A549 (cell line): ENCODE results near the gene TPCN2. TPM values are rescaled to one million over a fixed set of nuclear protein-coding genes. Genes with fewer than 3 reads are reported as not detected.

Experiments used
- ATAC-seq, 2 experiments: fragments of 200-7000 bp in 1 of 2; fragments of >200 bp in 1 of 2; cut with Nextera tagmentation in 1 of 2; cut with Tn5 transposase in 1 of 2; 3 replicates each; pipeline versions ENCODE4 v1.8.0 to v1.9.1; 2018 to 2020; ENCODE audit warnings: mild to moderate bottlenecking in 1 of 2, moderate library complexity in 1 of 2
- CTCF ChIA-PET: fragments of 300-600 bp; sonication (Branson Sonifier 250); formaldehyde crosslinking; extraction: SDS; loops from one replicate; lab custom pipeline; 2021; ENCODE audit warnings: antibody characterized with exemption, inconsistent platforms; lab: Yijun Ruan, JAX
- POLR2A ChIA-PET: fragments of 350-600 bp; formaldehyde crosslinking; extraction: SDS; loops from one replicate; lab custom pipeline; 2021; ENCODE audit warnings: antibody characterized with exemption, inconsistent platforms; lab: Yijun Ruan, JAX
- DNase-seq, 2 experiments: peaks; one replicate each; pipeline versions ENCODE4 v3.0.0 to v3.0.0-alpha.2; 2011 to 2016; ENCODE audit warnings: low read depth in 1 of 2, low spot score in 1 of 2
- FAIRE-seq: peaks from 2 replicates; lab custom pipeline; 2011; peaks lifted over from hg19 to GRCh38; lab: Jason Lieb, UNC
- H3K27ac ChIP-seq, 2 experiments: fragments of >200 bp; sonication (Bioruptor Twin); formaldehyde crosslinking; 3 replicates each; pipeline ENCODE4 v1.5.1; 2016 to 2017
- H3K4me1 ChIP-seq: fragments of >200 bp; sonication (Bioruptor Twin); formaldehyde crosslinking; 3 replicates; pipeline ENCODE4 v1.6.1; 2016
- H3K4me2 ChIP-seq: fragments of >200 bp; sonication (Bioruptor Twin); formaldehyde crosslinking; 3 replicates; pipeline ENCODE4 v1.6.1; 2016
- H3K4me3 ChIP-seq: fragments of >200 bp; sonication (Bioruptor Twin); formaldehyde crosslinking; 3 replicates; pipeline ENCODE4 v1.5.1; 2016
- H3K9me3 ChIP-seq: fragments of >200 bp; sonication (Bioruptor Twin); formaldehyde crosslinking; 3 replicates; pipeline ENCODE4 v1.6.1; 2016
- ATOH8 ChIP-seq: fragments of 250-450 bp; sonication (Bioruptor Pico); IDR thresholded peaks from 2 replicates; pipeline ENCODE4 v1.5.0; 2020; ENCODE audit warnings: low read depth, mild to moderate bottlenecking, moderate library complexity
- BHLHE40 ChIP-seq: IDR thresholded peaks from 2 replicates; pipeline ENCODE4 v1.6.1; 2012; ENCODE audit warnings: low read depth, low read length, inconsistent platforms
- CHD2 ChIP-seq: fragments of 150-350 bp; IDR thresholded peaks from 2 replicates; pipeline ENCODE4 v1.6.1; 2014; ENCODE audit warnings: low read length; ENCODE audit not compliant: partially characterized antibody
- E2F6 ChIP-seq: IDR thresholded peaks from 2 replicates; pipeline ENCODE4 v1.6.1; 2012; ENCODE audit warnings: low read depth, borderline replicate concordance
- EHMT2 ChIP-seq: fragments of 200-600 bp; sonication (generic); IDR thresholded peaks from 2 replicates; pipeline ENCODE4 v1.6.1; 2016; ENCODE audit warnings: antibody characterized with exemption, low read depth, mild to moderate bottlenecking, moderate library complexity
- FOXS1 ChIP-seq: fragments of 250-450 bp; sonication (Bioruptor Pico); IDR thresholded peaks from 2 replicates; pipeline ENCODE4 v1.5.0; 2020; ENCODE audit warnings: mild to moderate bottlenecking, moderate library complexity
- HES2 ChIP-seq: fragments of >200 bp; sonication (Bioruptor Twin); formaldehyde crosslinking; IDR thresholded peaks from 2 replicates; pipeline ENCODE4 v1.6.1; 2016
- JUNB ChIP-seq: fragments of >200 bp; sonication (Bioruptor Twin); formaldehyde crosslinking; IDR thresholded peaks from 2 replicates; pipeline ENCODE4 v1.6.1; 2016
- KDM1A ChIP-seq: fragments of 200-600 bp; sonication (generic); IDR thresholded peaks from 2 replicates; pipeline ENCODE4 v1.6.1; 2016; ENCODE audit warnings: low read depth, mild to moderate bottlenecking
- KDM5A ChIP-seq: fragments of 200-600 bp; sonication (generic); IDR thresholded peaks from 2 replicates; pipeline ENCODE4 v1.6.1; 2016; ENCODE audit warnings: antibody characterized with exemption, mild to moderate bottlenecking
- MAX ChIP-seq: IDR thresholded peaks from 2 replicates; pipeline ENCODE4 v1.6.1; 2012
- MYC ChIP-seq: IDR thresholded peaks from 2 replicates; pipeline ENCODE4 v1.6.1; 2012; ENCODE audit warnings: mild to moderate bottlenecking, inconsistent platforms, low read length, improper control_type of control experiment, borderline replicate concordance
- NPAS2 ChIP-seq: fragments of 250-450 bp; sonication (Bioruptor Pico); IDR thresholded peaks from 2 replicates; pipeline ENCODE4 v1.8.0; 2022; ENCODE audit warnings: mild to moderate bottlenecking, moderate library complexity, borderline replicate concordance
- PBX3 ChIP-seq: IDR thresholded peaks from 2 replicates; pipeline ENCODE4 v1.6.1; 2012
- POLR2A ChIP-seq: IDR thresholded peaks from 2 replicates; pipeline ENCODE4 v1.6.1; 2012; ENCODE audit warnings: mild to moderate bottlenecking, low read length
- POLR2AphosphoS2 ChIP-seq: conservative IDR thresholded peaks from 2 replicates; pipeline ENCODE4 v1.6.1; 2012; ENCODE audit warnings: low read length, improper control_type of control experiment, inconsistent platforms
- RAD21 ChIP-seq, 2 experiments: fragments of >200 bp in 1 of 2; sonication (Bioruptor Twin) in 1 of 2; formaldehyde crosslinking in 1 of 2; IDR thresholded peaks in 1 of 2; conservative IDR thresholded peaks in 1 of 2; 2 replicates in 1 of 2; 3 replicates in 1 of 2; pipeline ENCODE4 v1.6.1; 2012 to 2018; ENCODE audit warnings: inconsistent platforms in 1 of 2
- RARB ChIP-seq: fragments of 250-450 bp; sonication (Bioruptor Pico); IDR thresholded peaks from 2 replicates; pipeline ENCODE4 v1.8.0; 2021; ENCODE audit warnings: mild to moderate bottlenecking, moderate library complexity
- REST ChIP-seq: fragments of 200-600 bp; sonication (generic); IDR thresholded peaks from 2 replicates; pipeline ENCODE4 v1.6.1; 2016; ENCODE audit warnings: antibody characterized with exemption, mild to moderate bottlenecking, moderate library complexity
- RFX5 ChIP-seq: fragments of 450-650 bp; IDR thresholded peaks from 2 replicates; pipeline ENCODE4 v1.7.1; 2014; ENCODE audit warnings: antibody characterized with exemption, mild to moderate bottlenecking, moderate library complexity
- SMC3 ChIP-seq: fragments of >200 bp; sonication (Bioruptor Twin); formaldehyde crosslinking; IDR thresholded peaks from 3 replicates; pipeline ENCODE4 v1.6.1; 2018; ENCODE audit warnings: inconsistent platforms
- SREBF2 ChIP-seq: fragments of 450-650 bp; IDR thresholded peaks from 2 replicates; pipeline ENCODE4 v1.6.1; 2014; ENCODE audit warnings: mild to moderate bottlenecking, moderate library complexity
- TP53 ChIP-seq: fragments of 250-450 bp; sonication (Bioruptor Pico); IDR thresholded peaks from 2 replicates; pipeline ENCODE4 v1.5.0; 2021; ENCODE audit warnings: mild to moderate bottlenecking, moderate library complexity
- ZC3H11A ChIP-seq: fragments of 450-650 bp; IDR thresholded peaks from 2 replicates; pipeline ENCODE4 v1.6.1; 2014; ENCODE audit warnings: antibody characterized with exemption, mild to moderate bottlenecking
- ZSCAN20 ChIP-seq: fragments of 250-450 bp; sonication (Bioruptor Pico); IDR thresholded peaks from 2 replicates; pipeline ENCODE4 v1.8.0; 2022; ENCODE audit warnings: mild to moderate bottlenecking, moderate library complexity
- WGBS: methylation state at CpG from one replicate; pipeline ENCODE4 v1.1.6; 2017; ENCODE audit errors: missing lambda C conversion rate; 5-methylcytosine and 5-hydroxymethylcytosine counted together
- polyA plus RNA-seq, 4 experiments: library from polyadenylated mRNA; depleted of rRNA in 3 of 4; stranded (reverse); fragments of >200 nt; fragmentation: RNase III in 1 of 4; extraction: RNeasy Plus Mini Kit Qiagen cat#74134 plus additional on column Dnase treatment in 1 of 4; gene quantifications; 2 replicates in 3 of 4; 3 replicates in 1 of 4; pipeline ENCODE4 v1.2.3, GENCODE V29; 2011 to 2017

Gene TPCN2
- polyA plus RNA-seq, 2 of the 4 experiments (the other 2 are of a cell fraction) = 8.1 to 8.8 TPM

GRCh38 chr11:69125861-69126260 lies 77.1 kb downstream of the TPCN2 start:
- ATAC-seq (no peak), FAIRE-seq (no peak), DNase-seq (no peak)
- H3K4me1 ChIP-seq = peaks cover 41% of the 10 kb centered on the region
- H3K4me2 ChIP-seq = no peak overlapping the region
- 0 out of 3 replicates have a peak, but pooled peaks cover 10% of the 10 kb centered on the region for H3K9me3 ChIP-seq
- ChIA-PET POLR2A (no interaction called here), CTCF (interaction anchor here (1.4 kb wide), 1 partner anchor 24 kb away, joined by 4 read pairs; no protein-coding TSS in a partner anchor)
- WGBS = 88% methylated on average over 3 of the region's 3 CpGs
- peak overlapping the region; percentile 80 to 98 for H3K27ac ChIP-seq
- no peak overlapping the region for H3K4me3 ChIP-seq
- TF ChIP-seq ZSCAN20 (CRISPR knock-in tag) (no peak), CHD2 (no peak), PBX3 (no peak), JUNB (no peak)

- ATAC-seq = no peak
- Histone ChIP-seq H3K27ac (peak overlapping the region; percentile 80 to 98), H3K4me3 (no peak overlapping the region), H3K9me3 (0 out of 3 replicates have a peak, but pooled peaks cover 10% of the 10 kb centered on the region), H3K4me2 (no peak overlapping the region), H3K4me1 (peaks cover 42% of the 10 kb centered on the region)
- ChIA-PET POLR2A (no interaction called here), CTCF (interaction anchor here (1.4 to 2.8 kb wide), 2 partner anchors 24 to 517 kb away, joined by 4 to 12 read pairs; no protein-coding TSS in a partner anchor)
- FAIRE-seq = no peak
- no peak for DNase-seq
- 87% methylated on average over 8 of the region's 12 CpGs for WGBS
- TF ChIP-seq RARB (CRISPR knock-in tag) (no peak), ZC3H11A (no peak), RAD21 (conservative IDR thresholded peaks at IDR 0.05 in 1 of 2, IDR thresholded peaks at IDR 0.05 in 1 of 2) (no peak), HES2 (no peak), KDM5A (no peak), POLR2AphosphoS2 (no peak)
These were observed 77.6 kb downstream of the TPCN2 start for GRCh38 chr11:69126286-69126685.

GRCh38 chr11:69127081-69127850 lies 78.5 kb downstream of the TPCN2 start:
- FAIRE-seq (no peak), ATAC-seq (no peak), DNase-seq (no peak)
- 91% methylated on average over 16 of the region's 26 CpGs for WGBS
- no peak overlapping the region for H3K4me3 ChIP-seq
- H3K4me2 ChIP-seq = no peak overlapping the region
- peaks cover 39% of the 10 kb centered on the region for H3K4me1 ChIP-seq
- ChIA-PET CTCF (interaction anchor here (1.4 to 2.8 kb wide), 2 partner anchors 25 to 516 kb away, joined by 4 to 12 read pairs; no protein-coding TSS in a partner anchor), POLR2A (interaction anchor here (0.7 kb wide), 1 partner anchor 170 kb away, joined by 4 read pairs; no protein-coding TSS in a partner anchor)
- peak overlapping the region; percentile 80 to 98; a peak in 4 of 6 replicates for H3K27ac ChIP-seq
- TF ChIP-seq CHD2 (no peak), BHLHE40 (no peak), ZSCAN20 (CRISPR knock-in tag) (no peak), MYC (no peak), TP53 (CRISPR knock-in tag) (no peak), POLR2A (no peak), RFX5 (no peak), REST (no peak), E2F6 (no peak), ATOH8 (no peak), POLR2AphosphoS2 (no peak), SREBF2 (no peak), KDM1A (no peak), FOXS1 (no peak), EHMT2 (no peak), SMC3 (no peak), NPAS2 (no peak), MAX (no peak), RAD21 (conservative IDR thresholded peaks at IDR 0.05 in 1 of 2, IDR thresholded peaks at IDR 0.05 in 1 of 2) (no peak)
- 0 out of 3 replicates have a peak, but pooled peaks cover 10% of the 10 kb centered on the region for H3K9me3 ChIP-seq
